NT2/D1 (cell line): ENCODE measurements around the gene CYP2E1.

Experiments used
- DNase-seq: peaks from one replicate; pipeline ENCODE4 v3.0.0-alpha.2; 2011; ENCODE audit warnings: low read depth, low spot score
- H3K27me3 ChIP-seq: 2 replicates; pipeline ENCODE4 v1.6.0; 2011; ENCODE audit warnings: mild to moderate bottlenecking; ENCODE audit not compliant: insufficient read length, insufficient read depth
- H3K36me3 ChIP-seq: 2 replicates; pipeline ENCODE4 v1.6.1; 2011; ENCODE audit warnings: mild to moderate bottlenecking, low read length, mixed read lengths; ENCODE audit not compliant: insufficient read depth, insufficient read length
- H3K4me1 ChIP-seq: 2 replicates; pipeline ENCODE4 v1.5.1; 2011; ENCODE audit not compliant: insufficient read depth, insufficient read length
- H3K4me3 ChIP-seq: 2 replicates; pipeline ENCODE4 v1.5.1; 2011; ENCODE audit warnings: low read depth; ENCODE audit not compliant: insufficient read length
- H3K9ac ChIP-seq: 2 replicates; pipeline ENCODE4 v1.6.0; 2011; ENCODE audit warnings: low read depth; ENCODE audit not compliant: insufficient read length
- H3K9me3 ChIP-seq: 2 replicates; pipeline ENCODE4 v1.5.1; 2011; ENCODE audit warnings: mild to moderate bottlenecking, low read length; ENCODE audit not compliant: insufficient read depth
- SUZ12 ChIP-seq: IDR thresholded peaks from 2 replicates; pipeline ENCODE4 v1.6.1; 2011; ENCODE audit not compliant: insufficient read length, insufficient read depth; ENCODE audit errors: extremely low read depth
- YY1 ChIP-seq: IDR thresholded peaks from 2 replicates; pipeline ENCODE4 v1.6.1; 2011; ENCODE audit not compliant: insufficient read length, insufficient read depth
- ZNF274 ChIP-seq: IDR thresholded peaks from 2 replicates; pipeline ENCODE4 v1.6.1; 2011; ENCODE audit warnings: mild to moderate bottlenecking, low read depth, low read length

Gene CYP2E1

GRCh38 chr10:133555521-133555920, 28.4 kb downstream of the CYP2E1 start:
- no peak for DNase-seq
- Histone ChIP-seq H3K4me1 (no peaks in the 10 kb centered on the region), H3K9me3 (no peaks in the 10 kb centered on the region), H3K36me3 (no peaks in the 10 kb centered on the region), H3K27me3 (no peaks in the 10 kb centered on the region), H3K9ac (no peak overlapping the region), H3K4me3 (no peak overlapping the region)
- TF ChIP-seq SUZ12 (no peak), YY1 (no peak), ZNF274 (no peak)

- DNase-seq: no peak
- Histone ChIP-seq H3K27me3 (no peaks in the 10 kb centered on the region), H3K4me3 (no peak overlapping the region), H3K9me3 (no peaks in the 10 kb centered on the region), H3K36me3 (no peaks in the 10 kb centered on the region), H3K9ac (no peak overlapping the region), H3K4me1 (no peaks in the 10 kb centered on the region)
- TF ChIP-seq SUZ12: no peak
- TF ChIP-seq YY1: no peak
- TF ChIP-seq ZNF274: no peak
These were observed 30.2 kb downstream of the CYP2E1 start for GRCh38 chr10:133557381-133557780.

GRCh38 chr10:133559216-133559615, 32.1 kb downstream of the CYP2E1 start:
- Histone ChIP-seq H3K4me3 (no peak overlapping the region), H3K4me1 (no peaks in the 10 kb centered on the region), H3K27me3 (no peaks in the 10 kb centered on the region), H3K36me3 (no peaks in the 10 kb centered on the region), H3K9me3 (no peaks in the 10 kb centered on the region), H3K9ac (no peak overlapping the region)
- DNase-seq: no peak
- no peak for TF ChIP-seq ZNF274
- TF ChIP-seq SUZ12: no peak

DNA sequence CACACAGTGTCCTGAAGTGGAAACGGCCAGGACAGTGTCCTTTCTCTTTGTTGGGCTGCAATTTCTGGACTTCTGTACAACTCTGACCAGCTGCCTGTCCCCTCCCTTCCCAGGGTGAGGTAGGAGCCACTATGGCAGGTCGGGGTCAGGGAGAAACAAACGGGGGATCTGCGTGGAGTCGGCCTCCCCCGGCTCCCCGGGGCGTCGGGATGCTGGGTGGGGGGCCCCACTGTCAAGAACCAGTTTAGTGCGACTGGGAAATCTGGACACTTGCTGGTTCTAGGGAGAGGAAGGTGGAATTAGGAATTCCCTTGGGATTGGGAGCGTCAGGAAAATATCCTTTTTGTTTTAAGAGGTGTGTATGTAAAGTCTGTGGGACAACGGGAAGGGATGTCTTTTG, 37.7 kb downstream of the CYP2E1 start:
- DNase-seq: no peak
- Histone ChIP-seq H3K36me3 (no peaks in the 10 kb centered on the region), H3K9me3 (peaks cover 15% of the 10 kb centered on the region; the same call in 1 of the 2 replicates), H3K27me3 (peaks cover 20% of the 10 kb centered on the region), H3K9ac (no peak overlapping the region), H3K4me3 (no peak overlapping the region), H3K4me1 (no peaks in the 10 kb centered on the region)
- no peak for TF ChIP-seq SUZ12

DNA sequence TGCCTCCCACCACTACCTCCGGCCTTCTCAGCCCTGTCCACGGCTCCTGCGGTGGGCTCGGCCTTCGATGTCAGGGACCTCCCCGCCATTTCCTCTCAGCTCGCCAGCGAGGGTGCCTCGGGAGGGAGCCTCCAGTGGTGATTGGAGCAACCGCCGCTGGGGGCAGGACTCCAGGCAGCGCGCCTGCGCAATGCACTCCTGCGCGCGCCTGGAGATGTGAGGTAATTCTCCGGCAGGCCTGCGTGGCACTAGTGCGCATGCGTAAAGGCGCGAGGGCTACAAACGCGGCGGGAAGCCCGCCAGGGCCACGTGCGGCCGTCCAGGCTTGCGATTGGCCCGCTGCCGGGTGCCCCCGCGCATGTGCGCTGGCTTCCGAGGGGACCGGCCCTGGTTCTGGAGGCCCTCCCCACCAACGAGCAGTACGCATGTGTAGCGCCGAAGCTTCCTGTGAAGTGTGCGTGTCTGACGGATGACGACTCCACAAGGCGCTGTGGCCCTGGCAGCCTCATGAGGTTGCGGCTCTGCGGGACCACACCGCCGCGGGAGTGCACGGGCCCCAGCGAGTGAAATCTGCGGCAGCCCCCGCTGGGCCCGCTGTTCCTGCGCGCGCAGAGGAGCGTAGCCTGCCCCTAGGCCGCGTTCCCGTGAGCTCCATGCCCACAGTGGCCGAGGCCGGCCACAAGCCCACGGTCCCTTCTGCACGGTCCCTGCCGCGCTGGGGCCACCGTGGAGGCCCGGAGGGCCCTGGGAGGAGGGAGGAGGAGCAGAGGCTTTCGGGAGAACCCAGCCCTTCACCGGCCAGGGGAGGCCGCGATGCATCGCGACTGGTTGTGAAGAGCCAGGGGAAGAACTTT, 38.5 kb downstream of the CYP2E1 start, which contains the start of gene SYCE1:
Gene SYCE1 (minus strand): TSS at position 143 of the 854 bp plus-strand sequence. CDS start 54 bp downstream, at position 89.
- H3K27me3 ChIP-seq: peaks cover 22% of the 10 kb centered on the region
- H3K36me3 ChIP-seq: no peaks in the 10 kb centered on the region
- H3K4me1 ChIP-seq: no peaks in the 10 kb centered on the region
- H3K9me3 ChIP-seq: peaks cover 15% of the 10 kb centered on the region; the same call in 1 of the 2 replicates
- TF ChIP-seq YY1 (no peak), SUZ12 (no peak), ZNF274 (no peak)
- H3K9ac ChIP-seq: no peak within 1 kb of the TSS
- DNase-seq: no peak
- H3K4me3 ChIP-seq: no peak within 1 kb of the TSS

DNA sequence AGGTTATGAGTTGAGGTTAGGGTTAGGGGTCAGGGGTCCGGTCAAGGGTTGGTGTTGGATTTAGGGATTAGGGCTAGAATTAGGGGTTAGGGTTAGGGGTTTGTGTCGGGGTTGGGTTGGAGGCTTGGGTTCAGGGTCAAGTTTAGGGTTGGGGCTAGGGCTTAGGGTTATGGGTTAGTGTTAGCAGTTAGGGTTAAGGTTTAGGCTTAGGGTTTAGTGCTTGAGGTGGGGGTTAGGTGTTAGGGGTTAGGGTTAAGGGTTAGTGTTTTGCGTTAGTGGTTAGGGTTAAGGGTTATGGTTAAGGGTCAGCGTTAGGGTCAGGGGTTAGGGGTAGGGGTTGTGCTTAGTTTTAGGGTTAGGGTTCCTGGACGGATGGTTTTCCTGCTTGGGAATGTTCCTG, 40.0 kb downstream of the CYP2E1 start:
- Histone ChIP-seq H3K36me3 (no peaks in the 10 kb centered on the region), H3K4me1 (no peaks in the 10 kb centered on the region), H3K4me3 (no peak overlapping the region), H3K27me3 (peaks cover 22% of the 10 kb centered on the region), H3K9me3 (peaks cover 15% of the 10 kb centered on the region; the same call in 1 of the 2 replicates), H3K9ac (no peak overlapping the region)
- TF ChIP-seq YY1: no peak
- TF ChIP-seq SUZ12: no peak
- TF ChIP-seq ZNF274: no peak
- DNase-seq: no peak

DNA sequence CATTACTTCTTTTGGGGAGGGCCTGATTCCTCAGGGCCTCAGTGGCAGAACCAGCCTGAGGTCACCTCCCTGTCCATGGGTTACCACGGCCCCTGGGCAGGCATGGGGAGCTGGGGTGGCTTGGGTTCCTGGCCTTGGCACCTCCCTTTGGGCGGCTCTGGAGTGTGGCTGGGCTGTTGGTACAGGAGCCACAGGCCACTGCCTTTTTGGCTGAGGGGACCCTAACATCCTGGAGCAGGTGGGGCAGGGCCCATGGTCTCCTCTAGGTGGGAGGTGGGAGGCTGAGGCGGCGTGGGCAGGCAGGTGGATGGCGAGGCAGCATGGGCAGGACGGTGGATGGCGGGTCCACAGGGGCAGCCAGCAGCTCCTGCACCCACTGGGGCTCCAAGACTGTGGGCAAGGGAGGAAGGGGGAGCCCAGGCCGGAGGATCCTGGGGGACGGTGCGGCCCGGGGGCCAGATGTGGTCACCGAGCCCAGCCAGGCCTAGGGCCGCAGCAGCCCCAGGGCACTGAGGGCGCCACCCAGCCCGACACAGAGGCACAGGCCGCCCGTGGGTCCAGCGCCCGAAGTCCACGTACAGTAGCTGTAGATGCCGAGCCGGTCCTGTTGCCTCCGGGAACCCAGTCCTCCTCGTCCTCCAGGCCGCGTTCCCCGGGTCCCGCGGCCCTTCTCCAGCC, 40.6 kb downstream of the CYP2E1 start:
- TF ChIP-seq YY1 (no peak), ZNF274 (no peak), SUZ12 (no peak)
- H3K9ac ChIP-seq: no peak overlapping the region
- no peaks in the 10 kb centered on the region for H3K36me3 ChIP-seq
- no peak for DNase-seq
- H3K4me1 ChIP-seq: no peaks in the 10 kb centered on the region
- no peak overlapping the region for H3K4me3 ChIP-seq
- H3K9me3 ChIP-seq: peaks cover 15% of the 10 kb centered on the region; the same call in 1 of the 2 replicates
- peaks cover 22% of the 10 kb centered on the region for H3K27me3 ChIP-seq
